Measurements from ENCODE around the gene CC2D1B.

CC2D1B gene

GRCh38 chr1:52359676-52360594 lies 6.1 kb downstream of the CC2D1B start:
- no peak for DNase-seq

GRCh38 chr1:52358851-52359497 lies 7.0 kb downstream of the CC2D1B start:
- no peak for DNase-seq

GRCh38 chr1:52357397-52357796 lies 8.6 kb downstream of the CC2D1B start:
- no peak for DNase-seq

GRCh38 chr1:52356818-52357355 lies 9.1 kb downstream of the CC2D1B start:
- no peak for DNase-seq

- DNase-seq = no peak
Observed at GRCh38 chr1:52355847-52356505, 10.0 kb downstream of the CC2D1B start.

GRCh38 chr1:52355436-52355835 lies 10.6 kb downstream of the CC2D1B start:
- DNase-seq = no peak

- DNase-seq = no peak
Observed at GRCh38 chr1:52352690-52353089, 13.3 kb downstream of the CC2D1B start.

GRCh38 chr1:52348704-52349300 lies 17.2 kb downstream of the CC2D1B start:
- no peak for DNase-seq

- DNase-seq = no peak
Observed at GRCh38 chr1:52346653-52347052, 19.4 kb downstream of the CC2D1B start.

GRCh38 chr1:52345252-52345651 lies 20.8 kb downstream of the CC2D1B start:
- DNase-seq = no peak

- DNase-seq = no peak
Observed at GRCh38 chr1:52343979-52344378, 22.0 kb downstream of the CC2D1B start.

GRCh38 chr1:52341655-52342260 lies 24.2 kb downstream of the CC2D1B start:
- DNase-seq = no peak

- no peak for DNase-seq
Observed at GRCh38 chr1:52337439-52337838, 28.6 kb downstream of the CC2D1B start.

GRCh38 chr1:52334906-52335528 lies 31.0 kb downstream of the CC2D1B start:
- DNase-seq = no peak

GRCh38 chr1:52332411-52332810 lies 33.6 kb downstream of the CC2D1B start:
- no peak for DNase-seq

- no peak for DNase-seq
Observed at GRCh38 chr1:52328615-52329014, 37.4 kb downstream of the CC2D1B start.

- DNase-seq = no peak
Observed at GRCh38 chr1:52325786-52326185, 40.2 kb downstream of the CC2D1B start.

- no peak for DNase-seq
Observed at GRCh38 chr1:52323731-52324130, 42.3 kb downstream of the CC2D1B start.

- no peak for DNase-seq
Observed at GRCh38 chr1:52321061-52321460, 44.9 kb downstream of the CC2D1B start.

GRCh38 chr1:52306227-52307006 lies 59.6 kb downstream of the CC2D1B start:
- no peak for DNase-seq

Measured in stimulated activated naive CD4-positive, alpha-beta T cell treated with Interleukin-2 at 50 U/mL for 16 hours (primary cell).